SH-SY5Y (cell line): ENCODE results near the gene TBL3.

Source experiments
- GATA2 ChIP-seq: IDR thresholded peaks from 2 replicates; pipeline ENCODE4 v1.6.1; 2011; ENCODE audit warnings: mild to moderate bottlenecking, low read depth, low read length
- GATA3 ChIP-seq: IDR thresholded peaks from 2 replicates; pipeline ENCODE4 v1.6.1; 2011; ENCODE audit warnings: low read depth, mild to moderate bottlenecking, low read length, moderate library complexity

TBL3 gene

DNA sequence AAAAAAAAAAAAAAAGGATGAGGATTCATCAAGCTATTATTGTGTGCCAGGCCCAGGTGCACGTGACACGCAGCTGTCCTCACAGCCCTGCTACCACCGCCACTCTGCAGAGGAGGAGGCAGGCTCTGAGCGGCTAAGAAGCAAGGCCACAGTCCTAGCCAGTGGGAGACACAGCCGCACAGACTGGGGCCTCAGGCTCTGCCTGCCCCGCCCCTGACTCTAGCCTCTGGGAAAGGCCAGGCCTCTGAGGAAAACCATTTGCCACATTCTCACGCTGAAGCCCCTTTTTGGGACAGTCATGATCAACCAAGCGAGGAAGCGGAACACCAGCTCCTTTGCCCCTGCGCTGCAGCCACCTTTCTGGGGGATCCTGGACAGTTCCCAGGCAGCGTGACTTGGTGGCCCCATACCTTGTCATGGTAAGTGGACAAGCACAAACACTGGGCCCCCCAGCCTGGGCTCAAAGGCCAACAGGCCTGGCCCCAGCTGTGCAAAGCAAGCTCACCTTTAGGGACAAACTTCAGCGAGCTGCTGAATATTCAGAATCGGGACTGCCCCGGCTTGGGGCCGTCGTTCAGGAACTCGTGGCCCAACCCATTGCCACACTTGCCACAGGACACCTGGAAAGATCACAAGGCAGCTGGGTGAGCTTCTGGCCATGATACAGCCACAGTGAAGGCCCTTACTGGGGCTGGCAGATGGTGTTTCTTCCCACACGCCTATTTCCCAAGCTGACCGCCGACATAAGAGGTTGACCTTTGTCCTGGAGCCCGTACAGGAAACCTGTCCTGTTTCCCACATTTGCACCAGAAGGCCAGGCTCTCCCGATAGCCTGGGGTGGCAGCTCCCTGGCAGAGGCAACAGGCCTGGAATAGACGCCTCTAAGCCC, 31.3 kb upstream of the TBL3 start:
- no peak for TF ChIP-seq GATA3
- TF ChIP-seq GATA2 = no peak

DNA sequence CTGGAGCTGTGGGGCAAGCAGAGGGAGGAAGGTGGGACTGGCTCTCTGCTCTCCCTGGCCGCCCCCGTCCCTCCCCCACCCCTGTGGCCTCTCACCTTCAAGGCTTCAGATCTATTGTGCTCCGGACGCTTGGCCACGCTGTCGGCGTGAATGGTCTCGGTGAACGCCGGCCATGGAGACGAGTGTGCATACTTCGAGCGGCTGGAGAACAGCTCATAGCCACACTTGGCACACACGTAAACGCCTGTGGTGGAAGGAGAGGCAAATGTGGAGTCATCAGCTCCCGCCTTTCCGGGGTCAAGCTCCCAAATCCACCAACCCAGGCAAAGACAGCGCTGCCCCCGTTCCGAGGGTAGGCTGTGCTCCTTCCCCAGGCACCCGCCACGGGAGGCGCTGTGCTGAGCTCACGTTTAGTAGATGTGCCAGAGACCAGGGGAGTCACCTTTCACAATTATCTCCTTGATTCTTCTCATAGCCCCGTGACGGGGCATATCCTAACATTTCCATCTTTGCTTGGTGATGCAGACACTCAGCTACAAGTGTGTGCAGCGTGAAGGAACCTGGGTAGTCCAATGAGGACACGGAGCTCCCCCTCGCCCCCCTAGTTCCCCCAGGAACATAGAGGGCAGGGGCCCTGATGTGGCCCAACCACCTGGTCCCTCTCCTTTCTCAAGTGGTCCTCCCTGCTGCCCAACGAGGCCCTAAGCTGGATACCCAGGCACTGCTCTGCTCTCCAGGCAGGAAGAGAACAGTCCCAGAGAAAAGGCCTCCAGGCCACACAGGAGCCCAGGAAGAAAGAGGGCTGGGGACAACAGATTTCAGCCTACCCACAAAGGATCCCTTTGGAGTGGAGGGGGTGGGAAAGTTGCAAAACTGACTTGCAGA, 30.4 kb upstream of the TBL3 start:
- TF ChIP-seq GATA3 = no peak
- TF ChIP-seq GATA2 = no peak

DNA sequence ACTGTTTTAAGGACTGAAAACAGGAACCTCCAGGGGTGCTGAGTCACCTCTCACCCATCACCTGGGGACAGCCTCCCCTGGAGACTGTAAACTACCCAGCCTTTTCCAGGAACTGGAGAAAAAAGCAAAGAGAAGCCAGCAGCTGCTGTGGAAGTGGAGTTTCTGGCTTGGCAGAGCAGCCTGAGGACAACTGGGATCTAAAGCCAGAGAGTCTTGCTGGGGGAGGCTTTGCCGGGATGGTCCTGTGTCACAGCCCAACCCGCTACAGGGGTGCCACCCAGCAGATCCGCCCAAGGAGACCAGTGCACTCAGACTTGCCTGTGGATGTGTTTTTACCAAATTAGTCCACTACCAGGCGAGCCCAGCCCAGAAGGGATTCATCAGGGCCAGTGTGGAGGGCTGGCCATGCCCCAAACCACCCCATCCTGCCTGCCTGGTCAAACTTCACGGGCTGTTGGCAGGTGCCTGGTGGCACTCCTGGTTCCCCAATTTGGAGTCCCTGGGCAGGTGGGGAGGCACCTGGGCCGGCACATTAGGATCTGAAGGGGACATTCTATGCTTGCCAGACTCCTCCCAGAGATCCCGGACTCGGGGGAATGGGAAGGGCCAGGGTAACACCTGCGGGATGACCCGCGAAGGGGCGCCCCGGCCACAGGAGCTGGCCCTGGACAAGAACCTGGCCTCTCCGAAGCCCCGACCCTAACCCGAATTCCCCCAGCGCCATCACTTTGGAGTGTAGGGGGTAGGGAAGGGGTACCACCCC, 29.6 kb upstream of the TBL3 start:
- TF ChIP-seq GATA3 = no peak
- TF ChIP-seq GATA2 = no peak

DNA sequence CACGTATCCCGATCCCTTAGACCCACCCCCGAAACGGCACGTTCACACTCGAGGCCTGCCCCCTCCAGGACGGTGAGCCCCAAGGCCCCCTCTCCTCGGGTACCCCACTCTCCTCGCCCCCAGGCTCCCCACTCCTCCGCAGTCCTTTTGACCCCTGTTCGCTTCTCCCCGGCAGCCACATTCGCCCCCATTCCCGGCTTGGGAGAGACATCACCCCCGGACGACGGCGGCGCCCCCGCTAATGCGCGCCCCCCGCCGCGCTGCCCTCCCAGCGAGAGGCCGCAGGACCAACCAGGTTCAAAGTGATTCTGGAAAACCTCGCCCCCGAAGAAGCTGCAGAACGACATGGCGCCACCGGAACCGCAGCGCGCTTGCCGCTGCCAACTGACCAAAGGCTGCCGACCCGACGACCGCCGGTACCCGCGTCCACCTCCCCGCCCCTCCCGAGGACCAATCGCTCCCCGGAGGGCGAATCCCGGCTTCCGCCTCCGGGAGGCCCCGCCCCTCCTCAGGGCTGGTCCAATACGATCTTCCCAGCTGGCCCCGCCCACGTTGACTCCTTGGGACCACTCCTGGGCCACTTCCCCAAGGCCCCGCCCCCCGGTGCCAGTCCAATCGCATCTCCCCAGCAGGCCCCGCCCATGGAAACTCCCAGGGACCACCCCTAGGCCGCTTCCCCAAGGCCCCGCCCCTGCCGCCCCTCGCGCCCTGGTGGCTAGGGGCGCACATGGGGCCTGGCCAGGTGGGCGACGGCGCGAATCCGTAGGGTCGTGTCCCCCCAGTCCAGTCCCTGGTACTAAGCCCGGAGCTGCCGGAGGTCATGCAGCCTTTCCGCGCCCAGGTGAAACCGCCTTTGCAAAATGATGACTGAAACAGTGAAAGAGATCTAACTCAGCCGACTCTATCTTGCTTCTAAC, 28.8 kb upstream of the TBL3 start, which contains the start of gene MSRB1:
MSRB1 (minus strand) TSS at position 390 of the 917 bp plus-strand sequence; CDS start at position 347, 43 bp downstream.
- TF ChIP-seq GATA3 (no peak), GATA2 (no peak)

DNA sequence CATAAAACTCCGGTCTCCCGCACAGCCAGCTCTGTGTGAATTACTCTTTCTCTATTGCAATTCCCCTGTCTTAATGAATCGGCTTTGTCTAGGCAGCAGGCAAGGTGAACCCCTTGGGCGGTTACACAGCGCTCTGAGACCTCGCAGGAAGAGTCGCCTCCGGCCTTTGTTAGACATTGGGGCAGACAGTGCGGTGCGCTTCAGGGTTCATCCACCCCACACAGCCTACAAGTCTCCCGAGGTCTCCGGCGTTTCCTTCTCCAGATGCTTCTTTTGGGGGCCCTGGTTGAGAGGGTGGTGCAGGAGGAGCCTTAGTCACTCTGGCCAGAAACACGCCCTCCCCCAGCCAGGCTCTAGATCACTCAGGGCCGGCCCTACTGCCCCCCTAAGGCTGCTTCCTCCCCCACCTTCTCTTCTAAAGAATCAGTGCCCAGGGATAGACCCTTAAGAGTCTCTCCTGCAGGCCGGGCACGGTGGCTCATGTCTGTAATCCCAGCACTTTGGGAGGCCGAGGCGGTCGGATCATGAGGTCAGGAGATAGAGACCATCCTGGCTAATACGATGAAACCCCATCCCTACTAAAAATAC, 27.1 kb upstream of the TBL3 start:
- TF ChIP-seq GATA3 = no peak
- no peak for TF ChIP-seq GATA2

DNA sequence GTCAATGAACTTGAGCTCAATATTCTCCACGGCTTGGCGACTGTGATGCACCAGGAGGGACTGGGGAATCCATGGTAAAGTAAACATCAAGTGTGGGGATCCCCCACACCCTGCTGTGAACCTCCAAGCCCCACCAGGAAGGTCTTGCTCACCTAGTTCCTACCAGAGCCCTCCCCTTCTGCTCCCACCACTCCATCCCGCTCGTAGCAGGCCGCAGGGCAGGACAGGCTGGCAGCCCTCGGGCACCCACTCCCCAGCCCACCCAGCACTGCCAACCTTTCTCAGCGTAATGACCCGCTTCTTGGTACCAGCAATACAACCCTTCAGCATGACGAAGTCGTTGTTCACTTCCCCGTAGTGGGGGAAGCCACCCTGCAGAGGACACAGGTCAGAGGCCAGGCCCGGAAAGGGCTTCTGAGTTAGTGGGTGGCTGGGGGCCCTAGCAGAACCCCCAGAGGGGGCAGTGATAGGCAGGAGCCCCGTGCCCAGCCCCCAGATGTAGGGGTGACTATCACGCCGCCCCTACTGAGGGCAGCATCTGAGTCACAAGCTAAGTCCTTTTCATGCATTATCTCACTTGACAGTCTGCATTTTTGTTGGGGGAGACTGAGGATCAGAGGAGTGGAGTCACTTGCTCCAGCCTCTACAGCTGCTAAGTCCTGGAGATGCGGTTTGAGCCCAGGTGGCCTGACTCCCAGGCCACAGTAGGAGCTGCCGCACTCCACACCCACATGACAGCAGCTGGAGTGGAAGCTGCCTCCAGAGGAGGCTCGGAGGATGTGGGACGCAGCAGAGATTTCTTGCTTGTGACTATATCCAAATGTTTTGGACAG, 26.1 kb upstream of the TBL3 start:
- no peak for TF ChIP-seq GATA3
- TF ChIP-seq GATA2 = no peak

DNA sequence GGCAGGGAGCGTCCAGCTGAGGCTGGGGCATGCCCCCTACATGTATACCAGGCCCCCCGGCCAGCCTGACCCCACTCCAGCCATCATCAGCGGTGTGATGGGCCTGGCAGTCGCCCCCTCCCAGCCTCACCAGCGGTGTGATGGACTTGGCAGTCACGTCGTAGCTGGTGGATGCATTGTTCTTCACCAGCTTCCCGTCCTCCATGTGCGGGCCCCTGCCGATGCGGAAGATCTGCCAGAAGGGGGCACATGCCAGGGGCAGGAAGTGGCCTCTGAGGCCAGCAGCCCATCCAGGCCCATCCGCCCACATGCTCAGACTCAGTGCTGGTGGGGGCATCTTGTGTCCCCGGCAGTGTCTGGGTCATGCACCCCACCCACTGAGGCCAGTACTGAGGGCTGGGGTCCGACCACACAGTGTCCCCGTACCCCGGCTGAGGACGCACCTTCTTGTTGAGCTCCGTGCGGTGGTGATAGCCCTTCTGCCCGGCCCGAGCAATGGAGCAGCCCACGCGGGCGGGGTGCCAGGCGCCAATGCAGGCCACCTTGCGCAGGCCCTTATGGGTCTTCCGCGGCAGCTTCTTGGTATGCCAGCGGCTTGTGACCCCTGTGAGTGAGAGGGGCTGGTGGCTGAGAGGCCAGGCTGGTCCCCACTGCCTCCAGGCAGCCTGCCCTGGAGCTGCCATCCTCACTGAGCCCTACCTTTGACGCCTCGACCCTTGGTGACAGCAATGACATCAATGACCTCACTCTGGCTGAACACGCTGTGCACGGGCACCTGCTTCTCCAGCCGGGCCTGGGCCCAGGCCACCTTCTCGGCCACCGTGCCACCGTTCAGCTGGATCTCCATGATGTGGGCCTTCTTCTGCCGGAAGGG, 25.1 kb upstream of the TBL3 start:
- TF ChIP-seq GATA3 = no peak
- no peak for TF ChIP-seq GATA2

DNA sequence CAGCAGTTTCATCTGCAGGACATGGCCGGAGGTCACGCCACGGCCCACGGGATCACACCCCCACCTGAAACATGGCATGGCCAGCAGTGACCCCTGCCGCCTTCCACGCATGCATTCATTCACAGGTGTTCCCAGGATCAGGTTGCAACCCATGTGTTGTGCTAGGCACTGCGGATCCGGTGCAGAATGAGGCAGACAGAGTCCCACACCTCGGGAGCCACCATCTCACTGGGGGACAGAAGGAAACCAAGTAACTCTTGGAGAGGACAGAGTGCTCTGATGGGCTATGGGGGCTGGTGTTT, 24.5 kb upstream of the TBL3 start:
- TF ChIP-seq GATA3 = no peak
- TF ChIP-seq GATA2 = no peak

DNA sequence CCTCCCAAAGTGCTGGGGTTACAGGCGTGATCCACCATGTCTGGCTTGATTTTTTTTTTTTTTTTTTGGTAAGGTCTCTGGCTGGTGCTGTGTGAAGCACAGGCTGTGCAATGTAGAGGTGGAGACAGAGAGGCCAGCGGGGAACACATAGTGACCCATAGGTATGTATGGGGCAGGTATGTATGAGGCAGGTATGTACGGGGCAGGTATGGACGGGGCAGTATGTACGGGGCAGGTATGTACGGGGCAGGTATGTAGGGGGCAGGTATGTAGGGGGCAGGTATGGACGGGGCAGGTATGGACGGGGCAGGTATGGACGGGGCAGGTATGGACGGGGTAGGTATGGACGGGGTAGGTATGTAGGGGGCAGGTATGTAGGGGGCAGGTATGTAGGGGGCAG, 22.3 kb upstream of the TBL3 start:
- TF ChIP-seq GATA3 (no peak), GATA2 (no peak)

DNA sequence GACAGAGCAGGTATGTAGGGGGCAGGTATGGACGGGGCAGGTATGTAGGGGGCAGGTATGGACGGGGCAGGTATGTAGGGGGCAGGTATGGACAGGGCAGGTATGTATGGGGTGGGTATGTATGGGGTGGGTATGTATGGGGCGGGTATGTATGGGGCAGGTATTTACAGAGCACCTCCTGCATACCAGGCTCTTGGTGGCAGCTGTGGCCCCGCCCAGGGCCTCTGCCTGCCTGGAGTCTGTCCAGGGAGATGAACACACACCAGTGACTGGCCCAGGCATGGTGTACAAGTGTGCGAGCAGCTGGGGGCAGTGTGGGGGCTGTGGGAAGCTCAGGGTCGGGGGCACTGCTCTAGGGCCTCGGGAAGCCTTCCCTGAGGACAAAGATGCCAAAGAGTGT, 21.8 kb upstream of the TBL3 start:
- no peak for TF ChIP-seq GATA2
- no peak for TF ChIP-seq GATA3

DNA sequence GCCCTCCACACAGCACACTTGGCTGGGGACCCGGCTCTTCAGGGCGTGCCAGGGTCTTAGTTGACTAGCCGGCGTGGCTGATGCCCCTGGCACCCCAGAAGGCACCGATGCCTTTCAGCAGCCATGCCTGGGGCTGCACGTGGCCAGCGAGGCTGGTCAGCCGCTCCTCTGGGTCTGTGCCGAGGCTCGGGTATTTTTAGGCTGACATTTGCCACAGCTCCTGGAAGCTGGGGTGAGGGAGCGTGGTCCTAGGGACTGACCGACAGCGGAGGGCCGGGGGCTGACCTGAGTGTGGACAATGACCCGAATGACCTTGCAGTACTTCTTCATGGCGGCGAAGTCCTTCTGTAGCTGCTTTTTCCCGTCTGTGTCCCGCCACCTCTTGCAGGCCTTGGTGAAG, 21.3 kb upstream of the TBL3 start:
- TF ChIP-seq GATA2 = no peak
- no peak for TF ChIP-seq GATA3
